Measurements from ENCODE around the gene HSP90B1. TPM values are rescaled to one million over a fixed set of nuclear protein-coding genes. Genes with fewer than 3 reads are reported as not detected.

HSP90B1 gene
- total and polyA plus RNA-seq, 9 of the 15 experiments (the other 6 are each of a cell fraction or from before 2014, with no cell fraction given): 196 to 719 (median 557) TPM

- TF ChIP-seq GMEB1 (CRISPR knock-in tag; IDR thresholded peaks at IDR 0.05): no peak
- peak in 1 of 2 experiments; percentile 22; a peak in 1 of 4 replicates for TF ChIP-seq ZNF639 (CRISPR knock-in tag; conservative IDR thresholded peaks at IDR 0.05 in 1 of 2, IDR thresholded peaks at IDR 0.05 in 1 of 2)
- 0 out of 2 replicates have a peak, but pooled peaks have one; percentile 38 for TF ChIP-seq ETV1 (tag; conservative IDR thresholded peaks at IDR 0.05; ENCODE audit: low read depth)
- TF ChIP-seq KAT7 (CRISPR knock-in tag; IDR thresholded peaks at IDR 0.05; ENCODE audit: borderline replicate concordance): 0 out of 2 replicates have a peak, but pooled peaks have one; percentile 64
- no peak for TF ChIP-seq TRIM25 (IDR thresholded peaks at IDR 0.05; ENCODE audit: borderline replicate concordance)
- no peak for TF ChIP-seq KLF1 (tag; IDR thresholded peaks at IDR 0.05)
- TF ChIP-seq RFX7 (CRISPR knock-in tag; IDR thresholded peaks at IDR 0.05): no peak
- 0 out of 2 replicates have a peak, but pooled peaks have one; percentile 9 for TF ChIP-seq SMARCA4 (IDR thresholded peaks at IDR 0.05)
- peak; percentile 46; the same call in 1 of the 2 replicates for TF ChIP-seq TOE1 (IDR thresholded peaks at IDR 0.05; ENCODE audit: borderline replicate concordance)
- TF ChIP-seq TOE1 (CRISPR knock-in tag; IDR thresholded peaks at IDR 0.05; ENCODE audit: borderline replicate concordance, low read depth): no peak
- TF ChIP-seq ATF7 (IDR thresholded peaks at IDR 0.05): peak; percentile 13; the same call in 1 of the 2 replicates
- TF ChIP-seq KLF16 (IDR thresholded peaks at IDR 0.05): no peak
- no peak for TF ChIP-seq PPARD (CRISPR knock-in tag; IDR thresholded peaks at IDR 0.05)
- TF ChIP-seq HDGF (IDR thresholded peaks at IDR 0.05): no peak
- no peak for TF ChIP-seq ARID3A (IDR thresholded peaks at IDR 0.05; ENCODE audit: borderline replicate concordance, low read depth, low read length)
- TF ChIP-seq GABPA (tag; conservative IDR thresholded peaks at IDR 0.05; ENCODE audit: low read depth): no peak
- no peak for TF ChIP-seq ZFP30 (CRISPR knock-in tag; IDR thresholded peaks at IDR 0.05; ENCODE audit: borderline replicate concordance)
- no peak for TF ChIP-seq ARID2 (IDR thresholded peaks at IDR 0.05)
- peak; percentile 74 for TF ChIP-seq POLR2A (conservative IDR thresholded peaks at IDR 0.05)
- no peak for TF ChIP-seq IFI16 (CRISPR knock-in tag; IDR thresholded peaks at IDR 0.05)
- peak; percentile 10; the same call in 1 of the 2 replicates for TF ChIP-seq TFAP4 (CRISPR knock-in tag; IDR thresholded peaks at IDR 0.05; ENCODE audit: borderline replicate concordance)
Measured at GRCh38 chr12:103929046-103929783, 995 bp upstream of the HSP90B1 start (continued).

Data from K562 (cell line).